Activated naive CD4-positive, alpha-beta T cell treated with anti-CD3 and anti-CD28 coated beads, Interleukin-2, amount 50 U/mL, for 16 hours (primary cell): Measurements from ENCODE around the gene PRKD1.
"Not testable (repeated sequence)": the region's sequence is repeated elsewhere in the genome, so short reads cannot be mapped to it uniquely, and the experiment has no call there.

ENCODE experiments used
- DNase-seq: peaks from one replicate; pipeline ENCODE4 v3.0.0-alpha.2; 2020

The PRKD1 gene

GRCh38 chr14:29900609-29901350, 26.9 kb downstream of the PRKD1 start:
- DNase-seq = no peak

GRCh38 chr14:29898470-29898869, 29.2 kb downstream of the PRKD1 start:
- no peak for DNase-seq

GRCh38 chr14:29897181-29897580, 30.5 kb downstream of the PRKD1 start:
- DNase-seq = no peak

- DNase-seq = no peak
Observed at GRCh38 chr14:29896354-29896821, 31.3 kb downstream of the PRKD1 start.

GRCh38 chr14:29895591-29896083, 32.0 kb downstream of the PRKD1 start:
- no peak for DNase-seq

GRCh38 chr14:29893989-29894388, 33.7 kb downstream of the PRKD1 start:
- no peak for DNase-seq

- DNase-seq = no peak
Observed at GRCh38 chr14:29892327-29892726, 35.3 kb downstream of the PRKD1 start.

- DNase-seq = no peak
Observed at GRCh38 chr14:29885988-29886387, 41.7 kb downstream of the PRKD1 start.

- DNase-seq = no peak
Observed at GRCh38 chr14:29868000-29868399, 59.6 kb downstream of the PRKD1 start.

- DNase-seq = no peak
Observed at GRCh38 chr14:29865299-29865698, 62.3 kb downstream of the PRKD1 start.

GRCh38 chr14:29861996-29862395, 65.7 kb downstream of the PRKD1 start:
- no peak for DNase-seq

- DNase-seq = no peak
Observed at GRCh38 chr14:29858299-29858698, 69.3 kb downstream of the PRKD1 start.

- DNase-seq = no peak
Observed at GRCh38 chr14:29857551-29857950, 70.1 kb downstream of the PRKD1 start.

- no peak for DNase-seq
Observed at GRCh38 chr14:29856516-29856915, 71.1 kb downstream of the PRKD1 start.

GRCh38 chr14:29853691-29854090, 74.0 kb downstream of the PRKD1 start:
- not testable (repeated sequence) for DNase-seq

GRCh38 chr14:29853272-29853671, 74.4 kb downstream of the PRKD1 start:
- DNase-seq = no peak

GRCh38 chr14:29851397-29851796, 76.2 kb downstream of the PRKD1 start:
- no peak for DNase-seq

GRCh38 chr14:29847056-29847380, 80.6 kb downstream of the PRKD1 start:
- DNase-seq = no peak

- DNase-seq = no peak
Observed at GRCh38 chr14:29846339-29847055, 81.2 kb downstream of the PRKD1 start.

- DNase-seq = no peak
Observed at GRCh38 chr14:29843981-29844380, 83.7 kb downstream of the PRKD1 start.

GRCh38 chr14:29842228-29842627, 85.4 kb downstream of the PRKD1 start:
- DNase-seq = no peak

- not testable (repeated sequence) for DNase-seq
Observed at GRCh38 chr14:29840369-29840892, 87.2 kb downstream of the PRKD1 start.

- not testable (repeated sequence) for DNase-seq
Observed at GRCh38 chr14:29839691-29840090, 88.0 kb downstream of the PRKD1 start.

- no peak for DNase-seq
Observed at GRCh38 chr14:29838752-29839151, 88.9 kb downstream of the PRKD1 start.
